LNCAP (cell line): ENCODE measurements around the gene RASA4B.
"Not testable (repeated sequence)": the region's sequence is repeated elsewhere in the genome, so short reads cannot be mapped to it uniquely, and the experiment has no call there.

Source experiments
- TF ChIP-seq, protein P1 (sequence below): fragments of 450-650 bp; IDR thresholded peaks from 2 replicates; pipeline ENCODE4 v1.5.1; 2017; ENCODE audit warnings: mild to moderate bottlenecking

Gene RASA4B

DNA sequence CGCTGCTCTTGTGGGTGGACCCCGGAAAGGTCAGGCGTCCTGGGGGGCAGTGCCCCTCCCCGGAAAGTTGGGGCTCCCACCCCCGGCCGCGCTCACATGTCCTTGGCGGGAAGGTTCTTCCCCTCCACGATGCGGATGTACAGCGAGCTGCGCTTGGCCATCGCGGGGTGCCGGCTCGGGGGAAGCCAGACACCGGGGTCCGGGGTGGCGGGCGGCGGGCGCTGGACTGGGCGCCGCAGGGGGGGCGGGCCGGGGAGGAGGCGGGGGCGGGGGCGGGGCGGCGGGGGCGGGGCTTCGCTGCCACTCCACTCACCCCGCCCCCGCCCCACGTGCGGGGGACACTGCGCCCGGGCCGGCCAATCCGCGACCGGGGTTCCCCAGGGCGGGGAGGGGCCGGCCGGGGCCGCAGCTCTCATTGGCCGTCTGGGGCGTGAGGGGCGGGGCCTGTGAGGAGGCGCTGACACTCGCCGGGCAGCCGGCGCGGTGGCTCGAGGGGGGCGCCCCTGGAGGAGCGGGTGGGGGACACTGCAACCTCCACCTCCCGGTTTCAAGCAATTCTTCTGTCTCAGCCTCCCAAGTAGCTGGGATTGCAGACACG is at the start of gene RASA4B:
TSS of gene RASA4B (minus strand) at position 228 of the 598 bp plus-strand sequence. CDS start at position 161, 67 bp downstream.
- TF ChIP-seq, protein P1, sequence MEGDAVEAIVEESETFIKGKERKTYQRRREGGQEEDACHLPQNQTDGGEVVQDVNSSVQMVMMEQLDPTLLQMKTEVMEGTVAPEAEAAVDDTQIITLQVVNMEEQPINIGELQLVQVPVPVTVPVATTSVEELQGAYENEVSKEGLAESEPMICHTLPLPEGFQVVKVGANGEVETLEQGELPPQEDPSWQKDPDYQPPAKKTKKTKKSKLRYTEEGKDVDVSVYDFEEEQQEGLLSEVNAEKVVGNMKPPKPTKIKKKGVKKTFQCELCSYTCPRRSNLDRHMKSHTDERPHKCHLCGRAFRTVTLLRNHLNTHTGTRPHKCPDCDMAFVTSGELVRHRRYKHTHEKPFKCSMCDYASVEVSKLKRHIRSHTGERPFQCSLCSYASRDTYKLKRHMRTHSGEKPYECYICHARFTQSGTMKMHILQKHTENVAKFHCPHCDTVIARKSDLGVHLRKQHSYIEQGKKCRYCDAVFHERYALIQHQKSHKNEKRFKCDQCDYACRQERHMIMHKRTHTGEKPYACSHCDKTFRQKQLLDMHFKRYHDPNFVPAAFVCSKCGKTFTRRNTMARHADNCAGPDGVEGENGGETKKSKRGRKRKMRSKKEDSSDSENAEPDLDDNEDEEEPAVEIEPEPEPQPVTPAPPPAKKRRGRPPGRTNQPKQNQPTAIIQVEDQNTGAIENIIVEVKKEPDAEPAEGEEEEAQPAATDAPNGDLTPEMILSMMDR = not testable (repeated sequence)

DNA sequence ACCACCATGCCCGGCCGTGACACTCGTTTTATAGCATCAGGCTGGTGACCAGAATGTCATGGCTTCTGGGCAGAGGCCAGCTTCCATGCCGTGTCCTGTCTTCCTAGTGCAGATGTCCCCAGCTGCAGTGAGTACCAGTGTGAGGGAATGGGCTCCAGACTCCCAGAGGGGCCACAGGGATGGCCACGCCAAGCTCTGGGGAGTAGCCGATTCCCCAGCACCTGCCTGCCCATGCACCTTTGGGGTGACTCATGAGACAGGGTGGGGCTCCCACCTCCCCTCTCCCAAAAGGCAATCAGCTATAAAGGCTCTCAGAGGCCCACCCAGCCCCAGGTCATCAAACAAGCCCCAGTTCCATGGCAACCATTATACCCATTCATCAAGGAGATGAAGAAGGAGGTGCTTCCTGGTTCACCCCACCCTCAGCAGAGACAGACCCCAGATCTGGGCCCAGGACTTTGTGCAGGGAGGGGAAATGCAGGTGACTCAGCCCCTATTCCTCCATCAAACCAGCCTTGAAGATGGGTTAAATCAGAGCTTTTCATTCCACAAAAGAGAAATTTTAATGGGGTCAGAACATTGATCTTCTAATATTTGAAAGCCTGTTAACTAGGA is 33.3 kb upstream of the RASA4B start, which contains the start of gene SPDYE2:
TSS of gene SPDYE2 (plus strand) at position 419 of the 615 bp plus-strand sequence. CDS start 2,030 bp downstream, outside the sequence.
- TF ChIP-seq, protein P1 = not testable (repeated sequence)

DNA sequence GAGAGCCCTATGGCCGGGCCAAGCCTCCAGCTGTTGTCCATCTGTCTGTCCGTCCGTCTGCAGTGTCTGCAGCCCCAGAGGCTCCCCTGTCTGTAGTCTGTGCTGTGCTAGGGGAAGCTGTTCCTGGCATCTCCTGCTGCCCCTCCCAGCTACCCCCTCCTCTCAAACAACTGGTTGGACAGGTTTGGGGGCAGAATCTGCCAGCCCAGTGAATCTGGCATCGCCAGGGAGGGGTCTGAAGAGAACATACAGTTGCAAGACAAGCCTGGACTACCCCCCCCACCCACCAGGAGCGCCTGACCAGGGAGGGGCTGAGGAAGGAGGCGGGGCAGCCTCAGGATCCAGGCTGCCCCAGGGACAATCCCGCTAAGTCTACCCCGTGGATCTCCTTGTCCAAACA is 26.0 kb upstream of the RASA4B start, which contains the start of gene UPK3BL2:
TSS of gene UPK3BL2 (minus strand) at position 101 of the 400 bp plus-strand sequence. CDS start at position 41, 60 bp downstream.
- TF ChIP-seq, protein P1 = not testable (repeated sequence)

DNA sequence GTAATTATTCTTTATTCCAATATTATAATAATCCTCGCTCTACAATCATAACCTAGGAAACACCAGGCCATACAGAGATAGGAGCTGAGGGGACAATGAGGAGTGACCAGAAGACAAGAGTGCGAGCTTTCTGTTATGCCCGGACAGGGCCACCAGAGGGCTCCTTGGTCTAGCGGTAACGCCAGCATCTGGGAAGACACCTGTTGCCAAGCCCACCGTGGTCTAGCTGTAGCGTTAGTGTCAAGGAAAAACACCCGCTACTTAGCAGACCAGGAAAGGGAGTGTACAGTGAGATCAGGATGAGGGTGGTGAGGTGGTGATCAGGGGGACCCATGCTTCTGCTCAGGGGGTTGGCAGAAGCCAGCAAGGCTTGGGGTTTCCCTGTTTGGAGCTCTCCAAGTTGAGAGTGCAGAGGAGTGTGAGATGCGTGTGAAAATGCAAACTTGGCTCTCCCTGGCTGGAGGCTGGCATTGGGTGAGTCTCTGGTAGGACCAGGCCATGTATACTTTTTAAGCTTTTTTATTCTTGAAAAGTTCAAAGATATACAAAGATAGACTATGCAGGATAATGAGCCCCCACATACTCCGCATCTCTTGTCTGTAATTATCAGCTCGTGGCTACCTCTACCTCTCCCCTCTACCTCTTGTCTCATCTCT is 37.5 kb downstream of the RASA4B start:
- TF ChIP-seq, protein P1 = peak; percentile 64

DNA sequence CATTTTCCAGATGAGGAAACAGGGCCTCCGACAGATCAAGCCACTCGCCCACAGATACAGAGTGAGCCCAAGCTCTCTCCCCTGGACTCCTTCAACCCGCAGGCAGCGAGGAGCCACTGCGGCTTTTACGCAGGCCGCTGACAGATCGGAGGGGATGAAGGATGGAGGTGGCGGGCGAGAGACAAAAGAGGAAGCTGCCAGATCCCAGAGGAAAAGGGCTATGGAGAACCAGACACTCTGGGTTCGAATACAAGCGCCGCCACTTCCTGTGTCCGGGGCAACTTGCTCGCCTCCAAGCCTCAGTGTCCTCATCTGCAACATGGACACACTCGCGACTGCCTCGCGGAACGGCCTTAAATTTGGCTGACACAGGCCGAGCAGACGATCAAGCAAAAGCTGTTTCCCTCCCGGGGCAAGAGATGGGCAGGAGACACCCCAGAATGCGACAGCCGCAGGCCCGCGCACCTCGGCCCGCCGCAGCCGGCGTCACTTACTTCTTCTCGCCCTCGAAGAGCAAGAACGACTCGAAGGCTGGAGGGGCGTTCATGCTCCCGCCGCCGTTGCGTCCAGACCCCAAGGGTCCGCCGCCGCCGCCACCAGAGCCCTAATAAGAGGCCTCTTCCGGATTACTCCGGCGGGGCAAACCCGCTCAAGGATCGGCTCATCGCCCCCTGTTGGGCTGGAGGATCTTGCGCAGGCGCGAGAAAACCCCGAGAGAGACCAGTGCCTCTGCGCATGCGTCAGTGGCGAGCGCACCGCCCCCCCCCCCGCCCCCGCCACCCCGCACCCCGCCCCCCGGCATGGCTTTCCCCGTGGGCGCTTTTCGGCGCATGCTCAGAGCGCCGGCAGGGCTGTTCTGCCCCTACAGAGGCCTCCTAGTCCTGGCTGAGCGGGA is 39.0 kb downstream of the RASA4B start, which contains the start of gene POLR2J:
TSS of gene POLR2J (minus strand) at position 609 of the 895 bp plus-strand sequence. CDS start at position 547, 62 bp downstream.
- TF ChIP-seq, protein P1 = not testable (repeated sequence)

DNA sequence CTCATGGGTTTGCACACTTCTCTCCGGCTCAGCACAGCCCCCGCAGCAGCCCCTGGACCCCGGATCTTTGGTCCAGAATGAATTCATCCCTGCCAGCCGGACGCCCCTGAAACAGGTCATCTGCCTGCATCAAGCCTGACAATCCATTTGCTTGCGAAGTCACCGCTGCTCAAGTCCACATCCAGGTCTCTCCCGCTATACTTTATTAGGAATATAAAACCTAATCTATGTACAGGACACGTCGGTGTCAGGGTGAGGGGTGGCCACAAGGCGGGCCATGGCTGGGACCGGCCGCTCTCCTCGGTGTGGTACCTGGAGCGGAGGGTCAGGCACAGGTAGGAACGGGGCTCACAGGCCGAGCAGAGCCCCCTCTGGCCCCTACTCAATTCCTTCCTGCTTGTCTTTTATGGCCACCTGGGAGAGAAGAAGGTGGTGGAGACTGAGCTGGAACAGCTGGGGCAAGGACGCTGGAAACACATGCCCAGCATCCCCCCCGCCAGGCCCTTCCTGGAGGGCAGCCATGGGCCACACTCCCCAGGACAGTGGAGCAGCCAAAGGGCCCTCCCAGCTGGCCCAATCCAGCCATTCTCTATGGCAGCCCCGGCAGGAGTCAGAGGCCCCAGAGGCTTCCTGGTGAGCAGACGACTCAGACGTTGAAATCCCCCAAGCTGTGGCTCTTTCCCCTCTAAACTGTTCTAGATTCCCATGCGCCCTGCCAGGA is 44.1 kb downstream of the RASA4B start:
- TF ChIP-seq, protein P1 = no peak
